ENCODE data around the gene FBXL7. TPM values are rescaled to one million over a fixed set of nuclear protein-coding genes. Genes with fewer than 3 reads are reported as not detected.

Gene FBXL7
- total RNA-seq, 4 donors from 2014 or later: 14.2 to 32.1 (median 24.9) TPM

DNA sequence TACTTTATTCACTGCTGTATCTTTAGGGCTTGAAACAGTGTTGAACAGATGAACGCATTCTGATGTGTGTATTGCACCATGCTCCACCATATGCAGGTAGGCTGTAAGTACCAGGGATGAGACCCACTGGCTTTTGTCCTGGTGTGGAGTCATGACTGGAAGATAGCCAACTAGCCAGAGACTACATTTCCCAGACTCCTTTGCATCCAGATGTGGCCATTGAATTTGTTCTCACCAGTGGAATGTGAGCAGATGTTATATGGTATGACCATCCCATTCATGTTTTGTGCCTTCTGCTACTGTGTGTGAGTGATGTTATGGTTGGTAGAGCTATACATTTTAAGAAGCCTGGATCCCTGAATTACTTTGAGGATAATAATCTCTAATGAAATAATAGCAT is 7.4 kb upstream of the FBXL7 start:
- H3K36me3 ChIP-seq: no peaks in the 10 kb centered on the region
- H3K27me3 ChIP-seq: no peaks in the 10 kb centered on the region
- H3K4me1 ChIP-seq: no peaks in the 10 kb centered on the region
- TF ChIP-seq POLR2AphosphoS5 (IDR thresholded peaks at IDR 0.05): no peak
- no peak for TF ChIP-seq EP300 (IDR thresholded peaks at IDR 0.05)
- TF ChIP-seq, protein P1, sequence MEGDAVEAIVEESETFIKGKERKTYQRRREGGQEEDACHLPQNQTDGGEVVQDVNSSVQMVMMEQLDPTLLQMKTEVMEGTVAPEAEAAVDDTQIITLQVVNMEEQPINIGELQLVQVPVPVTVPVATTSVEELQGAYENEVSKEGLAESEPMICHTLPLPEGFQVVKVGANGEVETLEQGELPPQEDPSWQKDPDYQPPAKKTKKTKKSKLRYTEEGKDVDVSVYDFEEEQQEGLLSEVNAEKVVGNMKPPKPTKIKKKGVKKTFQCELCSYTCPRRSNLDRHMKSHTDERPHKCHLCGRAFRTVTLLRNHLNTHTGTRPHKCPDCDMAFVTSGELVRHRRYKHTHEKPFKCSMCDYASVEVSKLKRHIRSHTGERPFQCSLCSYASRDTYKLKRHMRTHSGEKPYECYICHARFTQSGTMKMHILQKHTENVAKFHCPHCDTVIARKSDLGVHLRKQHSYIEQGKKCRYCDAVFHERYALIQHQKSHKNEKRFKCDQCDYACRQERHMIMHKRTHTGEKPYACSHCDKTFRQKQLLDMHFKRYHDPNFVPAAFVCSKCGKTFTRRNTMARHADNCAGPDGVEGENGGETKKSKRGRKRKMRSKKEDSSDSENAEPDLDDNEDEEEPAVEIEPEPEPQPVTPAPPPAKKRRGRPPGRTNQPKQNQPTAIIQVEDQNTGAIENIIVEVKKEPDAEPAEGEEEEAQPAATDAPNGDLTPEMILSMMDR (IDR thresholded peaks at IDR 0.05): no peak
- TF ChIP-seq POLR2A (IDR thresholded peaks at IDR 0.05): no peak
- no peaks in the 10 kb centered on the region for H3K9me3 ChIP-seq
- 100% methylated on average over 1 of the region's 1 CpG for WGBS, 2 donors (ENCODE audit: low coverage in 1 of 2)
- no peak overlapping the region for H3K27ac ChIP-seq
- no peak overlapping the region for H3K4me3 ChIP-seq
- no peak for ATAC-seq

DNA sequence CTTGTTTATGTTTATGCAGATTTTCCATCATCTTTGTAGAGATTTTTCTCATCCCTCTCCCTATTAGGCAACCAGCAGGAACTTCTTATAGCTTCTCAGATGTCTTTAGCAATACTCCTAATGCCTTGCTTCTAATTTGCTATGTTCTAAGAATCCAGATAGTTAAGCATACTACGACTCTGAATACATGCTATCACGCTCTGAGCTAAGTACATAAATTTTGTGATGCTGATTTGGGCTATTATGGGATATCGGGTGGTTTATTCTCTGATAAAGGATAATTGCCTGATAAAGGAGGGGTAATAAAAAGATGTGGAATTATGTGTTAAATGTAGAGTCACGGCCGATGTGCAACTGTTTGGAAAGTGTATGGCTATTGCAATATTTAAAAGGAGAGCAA is 6.5 kb upstream of the FBXL7 start:
- no peak for ATAC-seq
- no peaks in the 10 kb centered on the region for H3K27me3 ChIP-seq
- TF ChIP-seq EP300 (IDR thresholded peaks at IDR 0.05): no peak
- no peak for TF ChIP-seq POLR2A (IDR thresholded peaks at IDR 0.05)
- TF ChIP-seq, protein P1 (IDR thresholded peaks at IDR 0.05): no peak
- no peak for TF ChIP-seq POLR2AphosphoS5 (IDR thresholded peaks at IDR 0.05)
- WGBS, 2 donors (ENCODE audit: low coverage in 1 of 2): 92 to 96% methylated on average over 5 of the region's 5 CpGs
- no peak overlapping the region for H3K4me3 ChIP-seq
- H3K27ac ChIP-seq: no peak overlapping the region
- H3K36me3 ChIP-seq: no peaks in the 10 kb centered on the region
- H3K4me1 ChIP-seq: no peaks in the 10 kb centered on the region
- H3K9me3 ChIP-seq: no peaks in the 10 kb centered on the region

DNA sequence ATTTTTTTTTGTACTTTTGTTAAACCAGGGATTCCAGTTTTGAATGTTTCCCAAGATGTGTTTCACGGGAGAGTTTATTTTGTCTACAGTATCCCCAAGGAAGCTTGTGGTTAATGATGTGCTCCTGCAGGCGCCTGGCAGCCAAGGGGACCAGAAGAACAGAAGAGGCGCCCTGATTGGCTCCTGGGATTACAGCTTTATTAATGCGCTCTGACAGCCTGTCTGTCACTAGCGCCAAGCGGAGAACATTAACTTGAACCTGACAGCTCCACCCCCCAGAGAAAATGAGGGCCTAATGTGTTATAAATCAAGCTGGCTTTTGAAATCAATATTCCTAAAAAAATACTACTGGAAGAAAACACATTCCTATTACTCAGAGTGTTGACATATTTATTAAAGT is 5.0 kb upstream of the FBXL7 start:
- Histone ChIP-seq H3K4me1 (peaks cover 0 to 9% (median 0%) of the 10 kb centered on the region in 3 donors), H3K4me3 (no peak overlapping the region), H3K9me3 (no peaks in the 10 kb centered on the region), H3K27ac (no peak overlapping the region), H3K36me3 (no peaks in the 10 kb centered on the region), H3K27me3 (no peaks in the 10 kb centered on the region)
- 63 to 86% methylated on average over 1 to 5 of the region's 6 CpGs for WGBS, 2 donors (ENCODE audit: low coverage in 1 of 2)
- no peak for TF ChIP-seq POLR2AphosphoS5 (IDR thresholded peaks at IDR 0.05)
- ATAC-seq: no peak

DNA sequence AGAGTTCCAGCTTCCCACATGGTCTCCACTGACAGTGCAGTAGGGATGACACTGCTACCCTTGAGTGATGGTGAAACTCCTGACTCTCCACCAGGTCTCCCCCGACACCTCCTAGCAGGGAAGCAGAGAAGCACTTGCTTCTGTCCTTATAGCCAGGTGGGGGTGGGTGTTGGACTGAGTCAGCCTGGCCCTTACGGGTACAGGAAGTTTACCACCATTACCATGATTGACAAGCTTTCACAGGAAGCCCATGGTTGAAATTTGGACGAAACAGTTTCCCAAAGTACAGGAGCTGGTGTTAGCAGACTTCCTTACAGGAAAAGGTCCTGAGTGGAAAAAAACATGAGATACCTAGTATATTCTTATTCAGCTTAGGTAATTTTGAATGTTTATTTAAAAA is 3.1 kb upstream of the FBXL7 start:
- Histone ChIP-seq H3K4me1 (peaks cover 0 to 14% (median 0%) of the 10 kb centered on the region in 3 donors), H3K36me3 (no peaks in the 10 kb centered on the region), H3K27ac (no peak overlapping the region), H3K27me3 (no peaks in the 10 kb centered on the region), H3K4me3 (no peak overlapping the region), H3K9me3 (no peaks in the 10 kb centered on the region)
- ATAC-seq: no peak
- WGBS, 2 donors (ENCODE audit: low coverage in 1 of 2): 75 to 90% methylated on average over 1 to 2 of the region's 3 CpGs
- TF ChIP-seq, protein P1 (IDR thresholded peaks at IDR 0.05): no peak
- TF ChIP-seq EP300 (IDR thresholded peaks at IDR 0.05) (no peak), POLR2A (IDR thresholded peaks at IDR 0.05) (no peak), POLR2AphosphoS5 (IDR thresholded peaks at IDR 0.05) (no peak)

DNA sequence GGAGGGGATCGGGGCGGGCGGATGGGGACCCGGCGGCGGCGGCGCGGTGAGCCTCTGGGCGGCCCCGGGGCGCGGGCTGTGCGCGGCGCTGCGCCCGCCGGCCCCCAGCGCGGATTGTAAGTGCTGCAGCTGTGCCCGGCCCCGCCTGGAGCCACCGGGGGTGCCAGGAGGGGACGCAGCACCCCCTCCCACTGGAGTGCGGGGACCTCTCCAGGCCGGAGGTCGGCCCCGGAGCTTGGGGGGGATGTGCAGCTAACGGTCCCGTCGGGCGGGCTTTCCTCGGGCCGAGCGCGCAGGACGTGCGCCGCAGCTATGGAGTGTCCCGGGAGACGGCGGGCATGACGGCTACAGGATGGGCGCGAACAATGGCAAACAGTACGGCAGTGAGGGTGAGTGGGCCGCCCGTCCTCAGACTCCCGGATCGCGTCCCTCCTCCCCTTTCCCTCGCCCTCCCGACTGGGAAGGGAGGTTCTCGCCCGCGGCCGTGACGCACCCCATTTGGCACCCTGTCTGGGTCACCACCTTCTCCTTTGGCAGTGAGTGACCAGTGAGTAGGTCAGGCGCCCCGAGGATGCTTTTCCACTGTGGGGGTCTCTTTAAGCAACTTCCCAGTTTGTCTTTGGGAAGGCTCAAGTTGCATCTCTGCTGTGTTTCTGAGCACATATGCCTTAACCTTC is 483 bp downstream of the FBXL7 start:
- Histone ChIP-seq H3K27ac (peak overlapping the region; percentile 74 to 95 (median 92)), H3K4me3 (peak overlapping the region; percentile 86 to 96), H3K27me3 (no peaks in the 10 kb centered on the region), H3K36me3 (no peaks in the 10 kb centered on the region), H3K4me1 (peaks cover 0 to 31% (median 4%) of the 10 kb centered on the region in 3 donors), H3K9me3 (no peaks in the 10 kb centered on the region)
- TF ChIP-seq POLR2AphosphoS5 (IDR thresholded peaks at IDR 0.05) (peak; percentile 50), EP300 (IDR thresholded peaks at IDR 0.05) (no peak), POLR2A (IDR thresholded peaks at IDR 0.05) (no peak)
- TF ChIP-seq, protein P1 (IDR thresholded peaks at IDR 0.05): peak in 1 of 4 experiments; percentile 2
- 0% methylated on average over 7 of the region's 61 CpGs; no CpG with 5 or more reads in 1 of the 2 donors for WGBS, 2 donors (ENCODE audit: low coverage in 1 of 2)
- ATAC-seq: peak; percentile 63
